Uterine smooth muscle cell (primary cell): ENCODE measurements around the gene ATN1. TPM values are rescaled to one million over a fixed set of nuclear protein-coding genes. Genes with fewer than 3 reads are reported as not detected.

Experiments used
- total RNA-seq: library from RNA; depleted of rRNA; stranded (reverse); fragments of >200 nt; gene quantifications from 2 replicates; pipeline ENCODE4 v1.2.3, GENCODE V29; 2014

The ATN1 gene
- 15.7 and 22.4 TPM in 2 replicates for total RNA-seq

GRCh38 chr12:6927379-6928021, at the start of gene ATN1:
Gene ATN1 (plus strand): TSS chr12:6927959. CDS start chr12:6934002, 6,043 bp downstream.

GRCh38 chr12:6904280-6905276, 23.2 kb upstream of the ATN1 start, which contains the start of gene LRRC23:
Gene LRRC23 (plus strand): TSS chr12:6904822. CDS start chr12:6905634, 812 bp downstream.

GRCh38 chr12:6914246-6914946, 13.4 kb upstream of the ATN1 start, which contains the start of gene ENO2:
Gene ENO2 (plus strand): TSS chr12:6914580. CDS start chr12:6915833, 1,253 bp downstream.

GRCh38 chr12:6943722-6944380, 16.1 kb downstream of the ATN1 start, which contains the start of the genes C12orf57 and RNU7-1:
Gene C12orf57 (plus strand): TSS chr12:6944022. CDS start chr12:6944122, 100 bp downstream.
Gene RNU7-1 (plus strand): TSS chr12:6943816.

GRCh38 chr12:6950811-6951540, 23.2 kb downstream of the ATN1 start, which contains the start of gene PTPN6:
Gene PTPN6 (plus strand): TSS chr12:6951356. CDS start chr12:6951513, 157 bp downstream.

Other genes starting within 250 kb of the ATN1 start
- gene ZNF384, start 238.6 kb upstream of the ATN1 start, total RNA-seq = 10.1 and 10.3 TPM in 2 replicates
- under 0.01 TPM in 1 of 2 replicates, not detected in the other for gene PIANP, start 227.1 kb upstream of the ATN1 start, total RNA-seq
- gene COPS7A, start 203.9 kb upstream of the ATN1 start, total RNA-seq = 76.7 and 77.9 TPM in 2 replicates
- 131 and 181 TPM in 2 replicates for gene MLF2, start 174.8 kb upstream of the ATN1 start, total RNA-seq
- 60.1 and 63.5 TPM in 2 replicates for gene PTMS, start 161.6 kb upstream of the ATN1 start, total RNA-seq
- under 0.01 and 0.11 TPM in 2 replicates for gene LAG3, start 155.4 kb upstream of the ATN1 start, total RNA-seq
- gene CD4, start 138.4 kb upstream of the ATN1 start, total RNA-seq = 0.25 TPM in 1 of 2 replicates, not detected in the other
- gene GPR162, start 106.1 kb upstream of the ATN1 start, total RNA-seq = 5.0 and 6.0 TPM in 2 replicates
- gene P3H3, start 99.6 kb upstream of the ATN1 start, total RNA-seq = 133 and 175 TPM in 2 replicates
- gene GNB3, start 87.0 kb upstream of the ATN1 start, total RNA-seq = 2.9 and 3.7 TPM in 2 replicates
- gene CDCA3, start 76.7 kb upstream of the ATN1 start, total RNA-seq = 9.0 and 35.9 TPM in 2 replicates
- 94.9 and 147 TPM in 2 replicates for gene USP5, start 75.8 kb upstream of the ATN1 start, total RNA-seq
- 1,238 and 1,525 TPM in 2 replicates for gene TPI1, start 60.4 kb upstream of the ATN1 start, total RNA-seq
- 7.0 and 9.5 TPM in 2 replicates for gene SPSB2, start 54.7 kb upstream of the ATN1 start, total RNA-seq
- gene LRRC23, start 23.1 kb upstream of the ATN1 start, total RNA-seq = 8.6 and 14.4 TPM in 2 replicates
- 29.0 and 38.4 TPM in 2 replicates for gene ENO2, start 13.4 kb upstream of the ATN1 start, total RNA-seq
- gene RNU7-1, start 15.9 kb downstream of the ATN1 start, total RNA-seq = not detected in 2 replicates
- 60.8 and 143 TPM in 2 replicates for gene C12orf57, start 16.1 kb downstream of the ATN1 start, total RNA-seq
- gene PTPN6, start 23.4 kb downstream of the ATN1 start, total RNA-seq = 0.11 TPM in 1 of 2 replicates, not detected in the other
- gene PHB2, start 42.7 kb downstream of the ATN1 start, total RNA-seq = 155 and 196 TPM in 2 replicates
- 43.5 and 72.2 TPM in 2 replicates for gene EMG1, start 43.0 kb downstream of the ATN1 start, total RNA-seq
- gene LPCAT3, start 90.5 kb downstream of the ATN1 start, total RNA-seq = 7.2 and 7.7 TPM in 2 replicates
- 72.8 and 248 TPM in 2 replicates for gene C1S, start 132.8 kb downstream of the ATN1 start, total RNA-seq
- 27.1 and 114 TPM in 2 replicates for gene C1R, start 164.5 kb downstream of the ATN1 start, total RNA-seq
- gene C1RL, start 181.3 kb downstream of the ATN1 start, total RNA-seq = 17.4 and 30.1 TPM in 2 replicates
- 0.12 TPM in 1 of 2 replicates, not detected in the other for gene RBP5, start 200.9 kb downstream of the ATN1 start, total RNA-seq
- gene CLSTN3, start 202.4 kb downstream of the ATN1 start, total RNA-seq = 9.3 and 20.7 TPM in 2 replicates